GM18907 (cell line): ENCODE results near the gene ACD.
A peak's percentile ranks its signal among the peaks of the same experiment; 100 is the strongest.

Source experiments
- ATAC-seq: cut with Tn5 transposase; IDR thresholded peaks from one replicate; pipeline ENCODE4 v1.9.1; 2021; ENCODE audit warnings: mild to moderate bottlenecking, moderate library complexity; ENCODE audit not compliant: unreplicated experiment

The ACD gene

DNA sequence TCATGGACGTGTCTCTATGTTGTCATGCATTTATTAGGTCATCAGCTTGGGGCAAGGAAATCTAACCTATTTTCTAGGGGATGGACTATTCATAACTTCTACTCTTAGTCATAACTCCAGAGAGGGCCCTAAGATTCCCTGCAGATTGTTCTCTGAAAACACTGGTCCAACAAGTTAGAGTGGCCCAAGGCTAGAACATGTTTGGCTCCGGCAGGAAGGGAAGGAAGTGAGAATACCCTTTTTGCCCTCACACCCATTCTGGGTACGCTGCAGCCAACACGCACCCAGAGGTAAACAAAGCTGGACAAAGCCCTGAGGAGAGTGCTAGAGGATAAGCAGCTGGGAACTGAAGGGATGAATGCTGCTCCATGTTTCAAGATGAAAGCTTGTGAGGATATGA lies 16.5 kb upstream of the ACD start:
- ATAC-seq, result no peak

DNA sequence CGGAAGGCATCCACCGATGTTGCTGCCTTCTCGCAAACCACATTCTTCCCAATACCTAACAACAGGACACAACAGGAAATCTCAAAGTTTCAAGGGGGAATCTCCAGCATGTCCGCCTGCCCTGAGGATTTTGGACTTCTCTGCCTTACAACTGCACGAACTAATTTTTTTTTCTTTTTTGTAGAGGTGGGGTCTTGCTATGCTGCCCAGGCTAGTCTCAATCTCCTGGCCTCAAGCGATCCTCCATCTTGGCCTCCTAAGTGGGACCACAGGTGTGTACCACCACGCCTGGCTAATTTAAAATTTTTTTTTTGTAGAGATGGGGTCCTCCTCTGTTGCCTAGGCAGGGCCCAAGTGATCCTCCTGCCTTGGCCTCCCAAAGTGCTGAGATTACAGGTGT lies 15.9 kb upstream of the ACD start:
- ATAC-seq, result no peak

DNA sequence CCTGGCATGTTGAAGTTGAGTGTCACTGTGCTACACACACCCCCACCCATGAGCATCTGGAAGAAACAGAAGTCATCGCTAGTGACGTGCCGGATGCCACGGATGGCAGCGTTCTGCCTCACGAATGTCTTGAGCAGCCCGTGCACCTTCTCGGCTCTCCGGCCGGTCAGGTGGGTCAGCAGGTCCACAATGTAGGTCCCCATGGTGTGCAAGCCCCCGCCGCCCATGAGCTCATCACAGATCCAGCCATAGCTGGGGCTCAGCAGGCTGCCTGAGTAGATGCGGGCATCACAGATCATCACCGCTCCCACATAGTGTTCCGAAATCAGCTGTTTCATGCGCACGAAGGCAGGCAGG lies 15.5 kb upstream of the ACD start:
- no peak for ATAC-seq

DNA sequence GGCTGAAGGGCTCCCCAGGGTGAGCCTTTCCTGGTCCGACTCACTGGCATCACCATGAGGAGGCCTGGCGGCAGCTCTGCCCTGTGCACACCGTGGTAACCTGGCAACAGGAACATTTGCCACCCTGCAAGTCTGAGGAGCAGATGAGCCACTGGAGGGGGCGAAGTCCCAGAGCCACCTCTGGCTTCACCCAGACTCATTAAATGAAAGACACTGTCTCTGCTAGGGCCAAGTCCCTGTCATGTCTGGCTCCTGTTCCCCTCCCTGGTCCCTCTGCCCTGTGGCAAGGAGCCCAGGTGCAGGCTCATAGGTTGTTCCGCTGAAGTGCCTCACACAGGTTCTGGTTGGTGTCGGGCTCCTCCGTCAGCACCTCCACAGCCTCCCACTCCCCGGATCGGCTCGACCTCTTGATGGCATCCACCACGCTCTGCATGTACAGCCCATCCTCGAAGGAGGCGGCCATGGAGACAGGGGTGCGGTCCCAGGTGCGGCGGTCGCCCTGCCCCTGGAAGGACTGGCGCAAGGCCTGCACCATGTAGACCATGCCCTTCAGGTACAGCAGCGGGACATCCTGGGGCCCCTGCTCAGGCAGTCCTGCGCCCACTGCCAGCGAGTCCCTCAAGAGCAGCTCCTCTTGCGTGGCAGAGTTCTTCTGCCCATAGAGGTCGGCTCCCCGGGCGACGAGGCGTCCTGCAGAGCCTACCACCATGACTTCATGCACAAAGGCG lies 15.0 kb upstream of the ACD start:
- no peak for ATAC-seq

DNA sequence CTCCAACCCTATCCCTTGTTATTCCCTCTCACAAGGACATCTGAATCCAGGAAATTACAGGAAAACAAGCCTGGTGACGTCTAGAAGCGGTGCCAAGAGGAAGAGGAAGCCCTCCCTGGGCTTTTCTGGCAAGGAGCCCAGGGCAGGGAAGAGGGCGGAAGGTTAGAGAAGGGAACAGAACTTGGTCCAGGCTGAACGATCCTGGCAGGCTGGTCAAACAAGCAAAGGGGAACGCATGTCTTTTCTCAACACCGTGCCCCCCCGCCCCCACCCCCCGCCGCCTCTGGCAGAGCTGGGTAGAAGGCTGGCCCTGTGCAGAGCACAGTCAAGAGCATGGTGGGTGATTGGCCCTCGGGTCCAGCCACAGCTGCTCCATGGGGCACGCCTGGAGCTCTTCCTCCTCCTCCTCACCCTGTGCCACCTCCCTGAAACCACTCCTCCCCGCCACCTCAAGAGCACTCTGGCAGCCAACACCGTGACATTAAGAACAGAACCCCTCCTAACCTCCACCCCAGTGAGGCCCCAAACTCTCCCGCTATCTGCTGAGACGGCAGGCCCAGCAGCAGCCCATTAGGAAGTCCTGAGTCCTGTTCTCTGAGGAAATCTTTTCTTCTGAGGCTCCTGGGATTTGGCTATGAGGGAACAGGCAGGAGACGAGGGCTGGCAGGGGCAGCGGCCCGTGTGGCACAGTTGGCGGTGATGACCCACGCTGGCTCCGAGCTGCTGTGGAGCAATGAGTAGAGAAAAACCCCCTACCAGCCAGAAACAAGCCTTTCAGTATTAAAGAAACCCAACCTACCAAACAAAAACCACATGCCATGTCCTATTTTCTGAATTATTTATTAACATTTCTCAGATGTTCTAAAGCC lies 13.9 kb upstream of the ACD start:
- ATAC-seq, result no peak

DNA sequence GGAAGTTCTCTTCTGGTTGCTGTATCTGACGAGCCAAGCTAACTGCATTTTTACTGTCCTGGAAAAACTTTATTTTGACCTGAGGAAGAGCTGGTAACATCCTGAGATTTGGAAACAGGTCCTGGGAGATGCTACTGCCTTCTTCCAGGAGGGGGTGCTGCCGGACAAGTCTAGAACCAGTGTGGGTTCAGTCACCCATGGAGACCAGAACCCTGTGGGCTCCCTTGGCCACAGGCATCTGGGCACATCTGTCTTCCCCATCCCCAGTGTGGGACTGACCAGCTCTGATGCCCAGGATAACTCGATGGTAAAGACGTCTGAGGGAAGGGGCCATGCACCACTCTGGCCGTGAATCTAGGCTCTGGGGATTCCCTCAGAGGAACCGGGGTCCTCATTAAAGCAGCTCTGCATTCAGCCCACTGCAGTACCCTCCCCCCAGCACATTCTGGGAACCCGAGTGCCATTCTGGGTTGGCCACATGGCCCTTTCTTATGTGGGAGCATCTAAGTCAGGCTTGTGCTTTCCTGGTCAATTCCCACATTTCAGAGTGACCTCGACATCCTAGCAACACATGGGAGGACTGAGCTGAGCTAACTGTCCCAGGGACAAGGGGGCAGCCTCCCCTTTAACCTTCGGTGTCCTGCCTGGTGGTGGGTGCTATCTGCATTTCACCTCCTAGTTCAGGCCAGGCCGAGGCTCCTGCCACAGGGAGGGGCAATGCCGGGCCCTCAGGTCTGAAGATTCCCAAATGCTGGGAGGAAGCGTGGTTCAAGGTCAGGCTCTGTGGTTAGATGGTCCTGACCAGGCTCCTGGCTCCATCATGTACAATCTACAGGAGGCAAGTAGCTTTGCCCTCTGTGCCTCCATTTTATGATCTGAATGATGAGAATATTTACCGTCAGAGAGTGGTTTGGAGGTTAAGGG lies 12.9 kb upstream of the ACD start:
- ATAC-seq, result no peak

DNA sequence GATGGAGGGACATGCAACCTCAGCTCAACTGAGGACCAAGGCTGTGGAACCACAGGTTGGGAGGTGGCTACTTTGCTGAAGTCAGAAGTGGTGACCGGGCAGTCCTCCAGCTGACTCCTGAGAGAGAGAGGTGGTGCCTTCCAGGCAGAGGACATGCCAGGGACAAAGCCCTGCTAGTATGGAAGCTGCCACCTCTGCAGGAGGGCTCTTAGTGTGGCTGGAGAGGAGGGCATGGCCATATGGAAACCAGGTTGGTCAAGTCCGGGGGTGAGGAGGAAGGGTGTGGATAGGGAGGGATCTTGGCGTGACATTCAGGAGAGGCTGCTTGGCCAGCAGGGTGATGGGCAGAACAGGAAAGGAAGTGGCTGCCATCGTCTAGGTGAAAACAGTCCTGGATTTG lies 12.2 kb upstream of the ACD start:
- ATAC-seq, result no peak

DNA sequence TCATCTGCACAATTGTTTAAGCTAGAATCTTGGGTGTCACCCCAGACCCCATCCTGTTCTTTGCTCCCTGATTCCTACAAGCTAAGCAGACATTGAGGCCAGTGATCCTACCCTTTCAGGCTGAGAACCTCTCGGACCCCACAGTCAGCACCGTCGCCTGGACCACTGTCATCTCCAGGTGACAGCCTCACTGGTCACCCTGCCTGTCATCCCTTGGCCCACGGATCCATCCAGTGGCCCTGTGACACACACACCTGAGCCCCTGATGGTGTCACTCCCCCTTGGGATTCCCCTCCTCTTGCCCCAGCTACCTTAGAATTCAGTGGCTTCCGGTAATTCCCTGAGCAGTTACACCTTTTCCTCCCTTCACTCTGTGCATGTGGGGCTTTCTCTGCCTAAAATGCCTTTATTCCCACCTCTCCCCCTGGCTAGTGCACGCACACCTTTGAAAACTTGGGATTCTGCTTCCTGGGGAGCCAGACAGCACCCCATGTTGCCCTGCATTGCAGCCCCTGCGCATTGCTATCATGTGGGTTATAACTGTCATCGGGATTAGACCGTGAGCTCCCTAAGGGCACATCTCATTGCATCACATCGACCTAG lies 9.5 kb upstream of the ACD start:
- ATAC-seq, result no peak

DNA sequence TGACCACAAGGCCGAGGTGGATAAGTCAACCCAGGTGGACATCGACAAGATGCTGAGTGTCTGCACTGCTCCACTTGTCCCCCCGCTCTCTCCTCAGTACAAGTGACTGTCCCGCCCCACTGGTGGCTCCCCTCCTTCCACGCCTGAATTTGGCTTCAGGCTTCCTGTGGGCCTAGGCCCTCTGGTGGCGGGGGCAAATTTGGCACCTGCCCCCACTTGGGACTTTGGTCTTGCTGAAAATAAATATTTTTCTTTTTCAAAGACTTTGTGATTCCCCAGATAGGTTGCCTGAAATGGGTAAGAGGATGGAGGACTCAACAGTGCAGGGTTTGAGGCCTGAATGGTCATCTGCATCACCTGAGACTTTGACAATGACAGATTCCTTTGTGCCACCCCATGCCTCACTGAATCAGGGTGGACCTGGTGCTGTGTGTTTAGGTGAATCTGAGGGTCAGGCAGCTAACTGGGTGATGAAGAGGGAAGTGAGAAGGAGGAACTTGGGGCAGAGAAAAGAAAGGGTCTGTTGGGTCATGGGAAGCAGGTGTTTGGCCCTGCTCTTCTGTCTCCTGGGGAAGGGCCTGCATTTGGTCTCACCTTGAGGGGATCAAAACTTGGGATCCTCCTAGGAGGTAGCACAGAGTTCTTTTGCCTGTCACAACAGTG lies 8.6 kb upstream of the ACD start:
- no peak for ATAC-seq

DNA sequence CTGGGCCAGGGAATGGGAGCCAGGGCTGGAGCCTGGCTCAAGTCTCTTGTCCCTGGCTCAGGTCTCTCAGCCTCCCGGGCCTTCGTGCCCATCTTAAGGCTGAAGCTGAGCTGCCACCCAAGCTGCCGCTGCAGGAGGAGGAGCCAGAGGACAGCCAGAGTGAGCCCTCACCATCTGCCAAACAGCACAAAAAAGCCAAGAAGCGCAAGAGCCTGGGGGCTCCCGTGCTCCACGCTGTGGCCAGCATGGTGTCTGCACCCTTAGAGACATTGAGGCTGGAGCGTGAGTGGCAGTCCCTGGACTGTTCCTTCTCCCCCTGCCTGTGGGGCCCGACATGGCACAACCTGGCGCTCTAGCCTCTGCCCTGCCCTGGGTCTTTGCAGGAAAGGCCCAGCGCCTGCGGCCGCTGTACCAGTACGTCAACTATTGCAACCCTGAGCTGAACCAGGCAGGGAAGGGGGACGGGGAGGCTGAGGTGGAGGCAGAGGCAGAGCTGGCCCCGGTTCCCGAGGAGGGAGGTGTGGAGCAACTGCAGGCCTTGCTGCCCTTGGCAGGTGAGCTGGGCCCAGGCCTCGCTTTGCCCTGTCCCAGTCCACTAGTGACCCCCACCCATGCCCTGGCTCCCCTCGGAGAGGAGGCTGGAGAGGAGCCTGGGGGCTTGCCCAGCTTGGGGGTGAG lies 7.9 kb upstream of the ACD start:
- peak; percentile 72 for ATAC-seq

DNA sequence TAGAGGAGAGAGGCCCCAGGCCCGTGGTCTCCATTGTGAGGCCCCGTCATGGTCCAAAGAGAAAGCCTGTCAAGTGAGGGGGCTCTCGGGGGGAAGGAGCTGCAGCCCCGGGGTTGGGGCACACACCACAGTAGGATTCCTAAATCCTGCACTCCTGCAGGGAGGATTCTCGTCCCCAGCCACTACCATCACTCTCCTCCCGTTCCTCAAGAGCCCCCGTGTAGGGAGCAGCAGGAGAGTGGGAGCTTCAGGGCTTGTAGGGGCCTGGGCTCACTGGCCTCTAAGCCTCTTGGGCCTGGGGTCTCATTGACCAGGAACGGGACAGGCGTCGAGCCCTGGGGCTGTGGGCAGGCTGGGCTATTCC lies 7.4 kb upstream of the ACD start:
- no peak for ATAC-seq

DNA sequence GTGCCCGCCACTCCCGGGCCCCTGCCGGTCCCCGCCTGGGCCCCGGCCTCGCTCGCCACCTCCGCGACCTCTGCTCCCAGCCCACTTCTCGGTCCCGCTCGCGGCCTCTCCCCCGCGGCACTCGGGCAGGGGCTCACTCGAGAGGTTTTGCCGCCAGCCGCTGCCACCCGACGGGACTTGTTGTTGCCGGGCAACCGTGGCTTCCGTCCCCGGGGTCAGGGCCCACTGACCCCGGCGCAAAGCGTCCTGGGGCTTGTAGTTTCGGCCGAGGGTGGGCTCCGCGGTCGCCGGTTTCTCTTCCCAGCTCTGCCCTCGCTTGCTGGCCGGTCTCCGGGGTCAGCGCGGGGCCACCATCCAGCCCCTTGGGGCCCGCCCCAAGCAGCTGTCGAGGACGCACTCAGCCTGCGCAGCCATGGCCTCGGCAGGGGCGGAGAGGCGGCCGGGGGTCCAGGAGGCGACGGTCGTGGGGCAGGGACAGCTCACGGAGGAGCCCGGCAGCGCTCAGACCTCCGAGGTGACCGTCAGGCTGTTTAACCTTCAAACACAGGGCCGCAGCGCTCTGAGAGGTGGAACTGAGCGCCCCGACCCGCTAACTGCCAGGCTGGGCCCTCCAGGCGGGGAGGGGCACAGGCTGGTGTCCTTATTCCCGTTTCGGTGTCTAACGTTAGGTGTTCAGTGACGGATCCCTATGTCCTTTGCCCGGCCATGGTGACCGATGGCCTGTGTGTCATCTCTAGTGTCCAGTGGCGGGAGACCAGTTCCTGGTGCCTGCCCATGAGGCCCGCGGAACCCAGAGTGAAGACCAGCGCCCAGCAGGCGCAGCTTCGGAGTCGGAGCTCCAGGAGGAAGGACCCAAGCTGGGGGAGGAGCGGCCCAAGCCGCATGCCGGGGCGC lies 6.7 kb upstream of the ACD start, which contains the start of the genes C16orf86 and ENKD1:
Gene C16orf86, plus strand, starts transcription at position 256 of the 894 bp plus-strand sequence. Its CDS starts 157 bp downstream, at position 413.
Gene ENKD1, minus strand, starts transcription at position 192 of the 894 bp plus-strand sequence. CDS start 308 bp downstream, outside the sequence.
- ATAC-seq, result peak; percentile 58

DNA sequence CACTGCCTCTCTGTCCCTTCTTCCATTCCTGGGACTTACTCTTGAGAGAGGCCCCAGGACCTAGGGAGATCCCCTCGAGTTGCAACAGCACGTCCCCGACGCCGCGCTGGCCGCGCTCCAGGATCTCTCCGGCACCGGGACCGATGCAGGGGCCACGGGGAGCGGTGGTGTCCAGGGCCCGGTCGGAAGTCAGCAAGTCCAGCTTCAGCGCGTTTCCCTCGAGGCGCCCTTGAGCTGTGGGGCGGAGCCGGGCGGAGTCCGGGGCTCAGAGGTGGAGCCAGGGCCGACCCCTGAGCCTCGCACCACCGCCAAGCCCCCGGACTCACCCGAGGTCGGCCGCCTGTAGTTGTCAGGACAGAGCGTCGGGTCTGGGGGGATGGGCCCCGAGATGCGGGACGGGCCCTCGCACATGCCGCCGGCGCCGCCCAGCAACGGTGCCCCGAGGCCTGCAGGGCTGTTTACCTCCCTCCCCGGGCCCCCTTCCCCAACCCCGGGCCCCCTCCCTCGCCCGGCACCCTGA lies 6.0 kb upstream of the ACD start:
- no peak for ATAC-seq

DNA sequence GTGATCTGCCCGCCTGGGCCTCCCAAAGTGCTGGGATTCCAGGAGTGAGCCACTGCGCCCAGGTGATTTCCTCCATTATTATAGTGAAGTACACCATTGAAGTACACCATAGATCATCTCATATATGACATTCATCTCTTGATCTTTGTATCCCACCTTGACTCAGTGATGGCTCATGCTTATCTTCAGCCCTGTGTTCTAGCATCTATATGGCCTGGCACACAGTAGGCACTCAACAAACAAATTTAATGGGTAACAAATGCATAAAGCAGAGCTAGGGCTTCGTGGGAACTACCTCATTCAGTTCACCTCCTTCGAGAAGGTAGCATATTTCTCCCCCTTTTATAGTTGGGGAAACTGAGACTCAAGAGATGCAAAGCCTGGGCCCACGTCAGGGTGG lies 5.5 kb upstream of the ACD start:
- no peak for ATAC-seq

DNA sequence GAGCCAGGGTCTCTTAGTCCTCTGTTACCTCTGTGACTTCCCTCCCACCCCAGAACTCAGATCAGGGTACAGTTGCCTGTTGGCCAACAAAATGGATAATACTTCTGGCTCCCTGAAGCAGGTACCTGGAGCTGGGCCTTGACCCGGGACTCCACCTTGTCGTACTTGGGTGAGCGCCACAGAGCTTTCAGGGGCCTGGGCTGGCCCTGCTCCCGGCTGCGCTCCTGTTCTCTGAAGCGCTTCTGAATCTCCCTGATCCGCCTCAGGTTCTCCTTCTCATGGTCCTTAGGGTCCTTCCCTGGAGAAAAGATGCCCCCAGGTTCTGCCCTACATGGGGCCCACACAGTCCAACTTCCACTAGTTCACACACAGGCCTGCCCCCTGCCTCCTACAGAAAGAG lies 4.8 kb upstream of the ACD start:
- ATAC-seq, result no peak

DNA sequence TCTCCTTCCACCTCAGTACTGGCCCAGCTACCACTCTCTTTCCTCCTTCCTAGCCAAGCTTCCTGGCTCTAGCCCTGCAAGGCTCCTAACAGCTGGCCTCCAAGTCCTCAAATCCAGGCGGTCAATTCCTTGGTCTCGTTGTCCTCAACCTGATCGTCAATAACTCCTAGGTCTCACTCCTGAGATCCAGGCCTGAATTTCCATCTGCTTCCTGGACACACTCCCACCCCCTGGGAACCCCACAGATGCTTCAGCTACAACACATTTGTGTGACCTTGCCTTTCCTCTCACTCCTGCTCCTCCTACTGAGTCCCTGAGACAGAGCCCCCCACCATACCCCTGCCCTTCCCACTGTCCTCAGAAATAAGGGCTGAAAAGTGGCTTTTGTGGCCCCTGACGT lies 4.2 kb upstream of the ACD start:
- ATAC-seq, result no peak

DNA sequence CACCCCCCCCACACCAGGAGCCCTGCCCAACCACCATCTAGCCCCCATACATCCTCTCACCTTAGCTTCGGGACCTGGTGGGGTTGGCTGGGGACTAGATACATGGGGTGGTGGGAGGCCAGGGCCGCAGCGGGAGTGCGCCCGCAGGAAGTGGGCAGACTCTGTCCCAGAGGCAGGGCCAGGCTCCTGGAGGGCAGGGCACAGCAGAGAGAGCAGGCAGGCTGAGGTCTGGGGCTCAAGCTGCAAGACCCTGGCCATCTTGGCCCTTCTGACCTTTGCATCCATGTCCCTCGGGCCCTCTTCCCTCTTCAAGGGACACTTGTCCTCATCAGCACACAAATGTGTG lies 3.8 kb upstream of the ACD start:
- ATAC-seq, result no peak

DNA sequence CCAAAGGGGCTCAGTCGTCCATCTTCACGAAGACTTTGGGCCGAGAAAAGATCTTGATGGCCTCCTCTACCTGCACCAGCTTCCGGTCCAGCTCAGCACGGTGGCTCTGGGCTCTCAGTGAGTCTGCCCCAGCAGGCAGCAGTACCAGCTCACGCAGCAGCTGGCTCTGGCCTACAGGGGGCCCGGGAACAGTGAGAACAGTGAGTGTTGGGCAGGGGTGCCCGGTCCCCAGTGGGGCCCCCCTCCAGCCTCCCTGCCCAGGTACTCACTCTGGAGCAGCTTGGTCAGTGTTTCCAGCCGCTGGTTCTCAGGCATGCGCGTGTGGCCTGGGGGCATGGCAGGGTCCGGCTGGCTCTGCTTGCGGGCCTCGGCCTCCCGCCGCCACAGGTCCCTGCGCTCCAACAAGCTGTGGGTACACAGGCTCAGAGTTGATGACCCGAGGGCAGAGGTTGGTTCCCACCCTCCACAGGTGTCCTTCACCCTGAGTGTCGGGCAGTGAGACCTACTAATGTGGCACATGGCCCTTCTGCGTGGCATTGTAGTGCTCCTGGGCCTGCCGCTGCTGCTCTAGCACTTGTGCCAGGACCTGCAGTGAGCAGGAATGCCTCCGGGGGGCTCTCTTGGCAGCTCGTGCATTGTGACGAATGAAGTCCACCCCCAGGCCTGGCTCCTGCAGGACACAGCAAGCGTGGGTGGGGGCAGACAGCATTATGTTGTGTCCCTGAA lies 3.3 kb upstream of the ACD start:
- ATAC-seq, result no peak
